Endothelial cell of umbilical vein (primary cell): ENCODE data around the gene ANK2. TPM values are rescaled to one million over a fixed set of nuclear protein-coding genes. Genes with fewer than 3 reads are reported as not detected.

Experiments
- BruUV-seq: library from RNA; stranded (reverse); fragments of 400-500 nt; replicated peaks from 2 replicates; lab custom pipeline; 2021; lab: Mats Ljungman, UMichigan
- CTCF ChIA-PET: fragments of 300-600, 350-600 bp; sonication (Branson Sonifier 250); formaldehyde crosslinking; loops from one replicate; lab custom pipeline; 2021; ENCODE audit warnings: antibody characterized with exemption, inconsistent platforms; lab: Charles Lee
- POLR2A ChIA-PET: fragments of 300-600, 350-600 bp; sonication (Branson Sonifier 250); formaldehyde crosslinking; loops from one replicate; lab custom pipeline; 2021; ENCODE audit warnings: antibody characterized with exemption, inconsistent platforms; lab: Charles Lee
- DNase-seq: peaks from one replicate; pipeline ENCODE4 v3.0.0-alpha.2; 2011; ENCODE audit warnings: low read depth, low spot score
- FAIRE-seq: peaks from 2 replicates; lab custom pipeline; 2011; peaks lifted over from hg19 to GRCh38; lab: Jason Lieb, UNC
- H2AFZ ChIP-seq: 2 replicates; pipeline ENCODE4 v1.6.0; 2012; ENCODE audit warnings: low read depth, low read length, control low read depth, inconsistent platforms
- H3K27ac ChIP-seq: 2 replicates; pipeline ENCODE4 v1.5.1; 2011; ENCODE audit warnings: low read depth, mild to moderate bottlenecking, control low read depth, low read length, moderate library complexity; ENCODE audit not compliant: insufficient read depth
- H3K27me3 ChIP-seq, 2 experiments: 2 replicates each; pipeline versions ENCODE4 v1.6.0 to v1.6.1; 2011; ENCODE audit warnings: low read length in 2 of 2, mixed read lengths in 1 of 2; ENCODE audit not compliant: control insufficient read depth in 2 of 2, insufficient read depth in 2 of 2
- H3K36me3 ChIP-seq, 2 experiments: 2 replicates in 1 of 2; 3 replicates in 1 of 2; pipeline ENCODE4 v1.5.1; 2011; ENCODE audit warnings: low read length in 2 of 2, mild to moderate bottlenecking in 1 of 2, moderate library complexity in 1 of 2; ENCODE audit not compliant: control insufficient read depth in 2 of 2, insufficient read depth in 2 of 2; ENCODE audit errors: extremely low read depth in 1 of 2
- H3K4me1 ChIP-seq: 3 replicates; pipeline ENCODE4 v1.5.1; 2011; ENCODE audit warnings: mild to moderate bottlenecking, low read length; ENCODE audit not compliant: control insufficient read depth, insufficient read depth; ENCODE audit errors: extremely low read depth
- H3K4me2 ChIP-seq: 2 replicates; pipeline ENCODE4 v1.6.1; 2011; ENCODE audit warnings: low read length, control low read depth, mixed read lengths; ENCODE audit not compliant: insufficient read depth
- H3K4me3 ChIP-seq, 3 experiments: fragments of 200-600 bp in 1 of 3; sonication (generic), shearing (Covaris generic) in 1 of 3; replicated peaks in 1 of 3; 2 replicates each; pipeline ENCODE4 v1.5.1; 2011 to 2016; ENCODE audit warnings: control low read depth in 3 of 3, low read length in 3 of 3, mild to moderate bottlenecking in 2 of 3, inconsistent platforms in 1 of 3, low read depth in 1 of 3, moderate library complexity in 1 of 3; ENCODE audit not compliant: insufficient read depth in 1 of 3
- H3K79me2 ChIP-seq: 2 replicates; pipeline ENCODE4 v1.6.0; 2012; ENCODE audit warnings: low read length, inconsistent platforms; ENCODE audit not compliant: control insufficient read depth, insufficient read depth
- H3K9ac ChIP-seq: replicated peaks from 2 replicates; pipeline ENCODE3; 2011; ENCODE audit warnings: low read length, control low read depth; ENCODE audit not compliant: insufficient read depth; ENCODE audit errors: extremely low read depth
- H3K9me1 ChIP-seq: replicated peaks from 3 replicates; pipeline ENCODE4 v1.6.0; 2011; ENCODE audit warnings: mild to moderate bottlenecking, low read length; ENCODE audit not compliant: control insufficient read depth, insufficient read depth; ENCODE audit errors: extremely low read depth
- H3K9me3 ChIP-seq: replicated peaks from 2 replicates; pipeline ENCODE4 v1.5.1; 2012; ENCODE audit warnings: low read length, inconsistent platforms; ENCODE audit not compliant: control insufficient read depth, insufficient read depth
- H4K20me1 ChIP-seq: replicated peaks from 2 replicates; pipeline ENCODE3; 2011; ENCODE audit warnings: mild to moderate bottlenecking, low read length; ENCODE audit not compliant: control insufficient read depth, insufficient read depth; ENCODE audit errors: extremely low read depth
- CTCF ChIP-seq, 2 donors: IDR thresholded peaks; 1 replicate in 1 of 2; 2 replicates in 1 of 2; pipeline ENCODE4 v1.5.1; 2011; ENCODE audit warnings: low read length in 2 of 2, mild to moderate bottlenecking in 2 of 2, moderate library complexity in 2 of 2, control low read depth in 1 of 2, inconsistent platforms in 1 of 2, low read depth in 1 of 2; ENCODE audit not compliant: insufficient read depth in 1 of 2; ENCODE audit errors: extremely low read depth in 1 of 2
- EZH2 ChIP-seq: IDR thresholded peaks from 2 replicates; pipeline ENCODE4 v1.6.1; 2012; ENCODE audit warnings: borderline replicate concordance, low read depth, mild to moderate bottlenecking, moderate library complexity, low read length, inconsistent platforms; ENCODE audit not compliant: severe bottlenecking
- FOS ChIP-seq: IDR thresholded peaks from 2 replicates; pipeline ENCODE4 v1.6.1; 2011; ENCODE audit warnings: mild to moderate bottlenecking, low read length, moderate library complexity, borderline replicate concordance; ENCODE audit not compliant: insufficient read depth
- GATA2 ChIP-seq: IDR thresholded peaks from 2 replicates; pipeline ENCODE4 v1.7.0; 2011; ENCODE audit warnings: low read depth, mild to moderate bottlenecking, moderate library complexity, mixed read lengths, low read length; ENCODE audit not compliant: insufficient read length, insufficient read depth
- JUN ChIP-seq: IDR thresholded peaks from 2 replicates; pipeline ENCODE4 v1.6.1; 2011; ENCODE audit warnings: borderline replicate concordance, low read depth; ENCODE audit not compliant: insufficient read length, insufficient read depth
- MAX ChIP-seq: IDR thresholded peaks from 2 replicates; pipeline ENCODE4 v1.6.1; 2011; ENCODE audit not compliant: insufficient read depth, insufficient read length
- MYC ChIP-seq: IDR thresholded peaks from one replicate; pipeline ENCODE4 v1.6.1; 2011; ENCODE audit warnings: mild to moderate bottlenecking, low read depth, low read length
- POLR2A ChIP-seq: IDR thresholded peaks from 2 replicates; pipeline ENCODE4 v1.6.1; 2012; ENCODE audit warnings: low read depth, mild to moderate bottlenecking, control low read depth, low read length
- POLR2AphosphoS5 ChIP-seq: IDR thresholded peaks from 2 replicates; pipeline ENCODE4 v1.6.1; 2012; ENCODE audit warnings: low read depth, mild to moderate bottlenecking, control low read depth, low read length, moderate library complexity; ENCODE audit not compliant: insufficient read depth
- dilution Hi-C: fragments of 300-500 bp; cut with MboI; formaldehyde crosslinking; loops from one replicate; pipeline ENCODE4 v1.15.0; 2019; ENCODE audit warnings: low sequenced_read_pairs; ENCODE audit not compliant: extremely low pct_ligation_motif_present
- intact Hi-C: fragments of 100-400 bp; cut with micrococcal nuclease; formaldehyde crosslinking; loops from one replicate; pipeline ENCODE4 v1.10.0; 2022
- polyA plus RNA-seq, 4 experiments: library from polyadenylated mRNA; depleted of rRNA in 3 of 4; stranded (reverse) in 3 of 4; unstranded in 1 of 4; fragments of >200 nt; gene quantifications; 2 replicates each; pipeline versions ENCODE4 v1.2.1 to v1.2.3, GENCODE V29; 2011 to 2012; ENCODE audit warnings: missing spikeins in 1 of 4
- total RNA-seq: library from RNA; stranded (reverse); gene quantifications from 2 replicates; pipeline ENCODE4 v1.2.3, GENCODE V29; 2021

Gene ANK2
- total and polyA plus RNA-seq, 2 donors (not counting 3 experiments of a cell fraction or from before 2014, with no cell fraction given), result not detected

GRCh38 chr4:113073451-113074005 lies 24.1 kb downstream of the ANK2 start:
- BruUV-seq, result no TSS peak
- intact Hi-C loops, result no loop called here
- Histone ChIP-seq H4K20me1 (no peaks in the 10 kb centered on the region), H3K27me3 (no peaks in the 10 kb centered on the region), H3K79me2 (no peaks in the 10 kb centered on the region), H3K4me3 (no peak overlapping the region), H3K36me3 (no peaks in the 10 kb centered on the region), H3K27ac (no peak overlapping the region), H3K9ac (no peak overlapping the region), H2AFZ (no peak overlapping the region), H3K9me3 (no peaks in the 10 kb centered on the region), H3K9me1 (no peaks in the 10 kb centered on the region), H3K4me1 (no peaks in the 10 kb centered on the region), H3K4me2 (no peak overlapping the region)
- ChIA-PET CTCF (no interaction called here), POLR2A (no interaction called here)
- dilution Hi-C loops, result no loop called here
- DNase-seq (no peak), FAIRE-seq (no peak)
- TF ChIP-seq MYC, result no peak
- TF ChIP-seq GATA2, result no peak
- TF ChIP-seq CTCF (IDR thresholded peaks at IDR 0.05; ENCODE audit: extremely low read depth in 1 of 2, insufficient read depth in 1 of 2, low read depth in 1 of 2, low read length in 2 of 2), result no peak
- TF ChIP-seq JUN, result no peak
- TF ChIP-seq EZH2, result no peak
- no peak for TF ChIP-seq FOS
- no peak for TF ChIP-seq POLR2A
- no peak for TF ChIP-seq POLR2AphosphoS5
- TF ChIP-seq MAX, result no peak
